GM23338 (cell line): ENCODE data around the gene TNFSF8.

Experiments
- CREB1 ChIP-seq: fragments of 250-450 bp; sonication (Bioruptor Pico); IDR thresholded peaks from 2 replicates; pipeline ENCODE4 v1.5.0; 2020; ENCODE audit warnings: low read depth, mild to moderate bottlenecking, moderate library complexity
- EZH2 ChIP-seq: fragments of 200-600 bp; sonication (generic); IDR thresholded peaks from one replicate; pipeline ENCODE4 v1.8.0; 2017; ENCODE audit warnings: antibody characterized with exemption, mild to moderate bottlenecking, low read depth; ENCODE audit not compliant: unreplicated experiment
- EZH2phosphoT487 ChIP-seq: fragments of 200-600 bp; sonication (generic); IDR thresholded peaks from one replicate; pipeline ENCODE4 v1.8.1; 2018; ENCODE audit warnings: antibody characterized with exemption; ENCODE audit not compliant: unreplicated experiment
- JUNB ChIP-seq: IDR thresholded peaks from one replicate; pipeline ENCODE4 v1.6.1; 2016; ENCODE audit warnings: antibody characterized with exemption; ENCODE audit not compliant: unreplicated experiment
- NANOG ChIP-seq: IDR thresholded peaks from 2 replicates; pipeline ENCODE4 v1.6.1; 2016; ENCODE audit warnings: antibody characterized with exemption, borderline replicate concordance
- POLR2AphosphoS5 ChIP-seq: IDR thresholded peaks from 2 replicates; pipeline ENCODE4 v1.6.1; 2016; ENCODE audit warnings: antibody characterized with exemption, low read depth
- STAT1 ChIP-seq: IDR thresholded peaks from one replicate; pipeline ENCODE4 v1.6.1; 2016; ENCODE audit warnings: antibody characterized with exemption; ENCODE audit not compliant: unreplicated experiment
- TF ChIP-seq, protein P1 (sequence below), 2 experiments: fragments of 200-600 bp in 1 of 2; sonication (generic) in 1 of 2; conservative IDR thresholded peaks; 2 replicates each; pipeline versions ENCODE4 v1.5.1 to v1.6.1; 2016 to 2017; ENCODE audit warnings: antibody characterized with exemption in 2 of 2, low read depth in 2 of 2, mild to moderate bottlenecking in 2 of 2, moderate library complexity in 1 of 2
- TF ChIP-seq, protein P2 (sequence below): IDR thresholded peaks from 2 replicates; pipeline ENCODE4 v1.6.1; 2016; ENCODE audit warnings: antibody characterized with exemption
- TF ChIP-seq, protein P3 (sequence below): IDR thresholded peaks from one replicate; pipeline ENCODE4 v1.6.1; 2018; ENCODE audit warnings: antibody characterized with exemption; ENCODE audit not compliant: unreplicated experiment
- TF ChIP-seq, protein P4 (sequence below): fragments of 250-450 bp; sonication (Bioruptor Pico); IDR thresholded peaks from 2 replicates; pipeline ENCODE4 v1.5.0; 2020; ENCODE audit warnings: mild to moderate bottlenecking, moderate library complexity

DNA sequence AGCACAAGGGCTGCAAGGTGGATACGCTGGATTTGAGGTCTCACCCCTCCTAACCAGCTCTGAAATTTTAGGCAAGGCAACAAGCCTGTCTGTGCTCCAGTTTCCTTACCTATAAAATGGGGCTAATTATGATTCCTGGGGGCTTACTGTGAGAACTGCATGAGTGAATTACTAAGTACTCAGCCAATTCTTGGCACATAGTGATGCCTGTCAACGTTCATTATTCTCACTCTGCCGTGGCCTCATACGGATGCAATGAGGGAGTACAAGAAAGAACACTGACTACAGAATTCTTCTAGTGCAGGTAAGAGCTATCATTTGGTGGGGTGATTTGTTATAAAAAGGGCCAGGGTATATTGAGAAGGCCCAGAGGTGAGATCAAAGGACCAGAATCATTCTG is 16.7 kb downstream of the TNFSF8 start:
- TF ChIP-seq, protein P1, sequence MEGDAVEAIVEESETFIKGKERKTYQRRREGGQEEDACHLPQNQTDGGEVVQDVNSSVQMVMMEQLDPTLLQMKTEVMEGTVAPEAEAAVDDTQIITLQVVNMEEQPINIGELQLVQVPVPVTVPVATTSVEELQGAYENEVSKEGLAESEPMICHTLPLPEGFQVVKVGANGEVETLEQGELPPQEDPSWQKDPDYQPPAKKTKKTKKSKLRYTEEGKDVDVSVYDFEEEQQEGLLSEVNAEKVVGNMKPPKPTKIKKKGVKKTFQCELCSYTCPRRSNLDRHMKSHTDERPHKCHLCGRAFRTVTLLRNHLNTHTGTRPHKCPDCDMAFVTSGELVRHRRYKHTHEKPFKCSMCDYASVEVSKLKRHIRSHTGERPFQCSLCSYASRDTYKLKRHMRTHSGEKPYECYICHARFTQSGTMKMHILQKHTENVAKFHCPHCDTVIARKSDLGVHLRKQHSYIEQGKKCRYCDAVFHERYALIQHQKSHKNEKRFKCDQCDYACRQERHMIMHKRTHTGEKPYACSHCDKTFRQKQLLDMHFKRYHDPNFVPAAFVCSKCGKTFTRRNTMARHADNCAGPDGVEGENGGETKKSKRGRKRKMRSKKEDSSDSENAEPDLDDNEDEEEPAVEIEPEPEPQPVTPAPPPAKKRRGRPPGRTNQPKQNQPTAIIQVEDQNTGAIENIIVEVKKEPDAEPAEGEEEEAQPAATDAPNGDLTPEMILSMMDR (conservative IDR thresholded peaks at IDR 0.05; ENCODE audit: low read depth in 2 of 2), result no peak
- no peak for TF ChIP-seq POLR2AphosphoS5
- TF ChIP-seq EZH2, result no peak
- TF ChIP-seq JUNB, result no peak
- TF ChIP-seq, protein P2, sequence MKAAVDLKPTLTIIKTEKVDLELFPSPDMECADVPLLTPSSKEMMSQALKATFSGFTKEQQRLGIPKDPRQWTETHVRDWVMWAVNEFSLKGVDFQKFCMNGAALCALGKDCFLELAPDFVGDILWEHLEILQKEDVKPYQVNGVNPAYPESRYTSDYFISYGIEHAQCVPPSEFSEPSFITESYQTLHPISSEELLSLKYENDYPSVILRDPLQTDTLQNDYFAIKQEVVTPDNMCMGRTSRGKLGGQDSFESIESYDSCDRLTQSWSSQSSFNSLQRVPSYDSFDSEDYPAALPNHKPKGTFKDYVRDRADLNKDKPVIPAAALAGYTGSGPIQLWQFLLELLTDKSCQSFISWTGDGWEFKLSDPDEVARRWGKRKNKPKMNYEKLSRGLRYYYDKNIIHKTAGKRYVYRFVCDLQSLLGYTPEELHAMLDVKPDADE, result no peak
- TF ChIP-seq CREB1 (CRISPR knock-in tag), result no peak
- no peak for TF ChIP-seq EZH2phosphoT487
- TF ChIP-seq, protein P3, sequence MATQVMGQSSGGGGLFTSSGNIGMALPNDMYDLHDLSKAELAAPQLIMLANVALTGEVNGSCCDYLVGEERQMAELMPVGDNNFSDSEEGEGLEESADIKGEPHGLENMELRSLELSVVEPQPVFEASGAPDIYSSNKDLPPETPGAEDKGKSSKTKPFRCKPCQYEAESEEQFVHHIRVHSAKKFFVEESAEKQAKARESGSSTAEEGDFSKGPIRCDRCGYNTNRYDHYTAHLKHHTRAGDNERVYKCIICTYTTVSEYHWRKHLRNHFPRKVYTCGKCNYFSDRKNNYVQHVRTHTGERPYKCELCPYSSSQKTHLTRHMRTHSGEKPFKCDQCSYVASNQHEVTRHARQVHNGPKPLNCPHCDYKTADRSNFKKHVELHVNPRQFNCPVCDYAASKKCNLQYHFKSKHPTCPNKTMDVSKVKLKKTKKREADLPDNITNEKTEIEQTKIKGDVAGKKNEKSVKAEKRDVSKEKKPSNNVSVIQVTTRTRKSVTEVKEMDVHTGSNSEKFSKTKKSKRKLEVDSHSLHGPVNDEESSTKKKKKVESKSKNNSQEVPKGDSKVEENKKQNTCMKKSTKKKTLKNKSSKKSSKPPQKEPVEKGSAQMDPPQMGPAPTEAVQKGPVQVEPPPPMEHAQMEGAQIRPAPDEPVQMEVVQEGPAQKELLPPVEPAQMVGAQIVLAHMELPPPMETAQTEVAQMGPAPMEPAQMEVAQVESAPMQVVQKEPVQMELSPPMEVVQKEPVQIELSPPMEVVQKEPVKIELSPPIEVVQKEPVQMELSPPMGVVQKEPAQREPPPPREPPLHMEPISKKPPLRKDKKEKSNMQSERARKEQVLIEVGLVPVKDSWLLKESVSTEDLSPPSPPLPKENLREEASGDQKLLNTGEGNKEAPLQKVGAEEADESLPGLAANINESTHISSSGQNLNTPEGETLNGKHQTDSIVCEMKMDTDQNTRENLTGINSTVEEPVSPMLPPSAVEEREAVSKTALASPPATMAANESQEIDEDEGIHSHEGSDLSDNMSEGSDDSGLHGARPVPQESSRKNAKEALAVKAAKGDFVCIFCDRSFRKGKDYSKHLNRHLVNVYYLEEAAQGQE, result no peak
- no peak for TF ChIP-seq STAT1
- TF ChIP-seq NANOG, result no peak
- TF ChIP-seq, protein P4, sequence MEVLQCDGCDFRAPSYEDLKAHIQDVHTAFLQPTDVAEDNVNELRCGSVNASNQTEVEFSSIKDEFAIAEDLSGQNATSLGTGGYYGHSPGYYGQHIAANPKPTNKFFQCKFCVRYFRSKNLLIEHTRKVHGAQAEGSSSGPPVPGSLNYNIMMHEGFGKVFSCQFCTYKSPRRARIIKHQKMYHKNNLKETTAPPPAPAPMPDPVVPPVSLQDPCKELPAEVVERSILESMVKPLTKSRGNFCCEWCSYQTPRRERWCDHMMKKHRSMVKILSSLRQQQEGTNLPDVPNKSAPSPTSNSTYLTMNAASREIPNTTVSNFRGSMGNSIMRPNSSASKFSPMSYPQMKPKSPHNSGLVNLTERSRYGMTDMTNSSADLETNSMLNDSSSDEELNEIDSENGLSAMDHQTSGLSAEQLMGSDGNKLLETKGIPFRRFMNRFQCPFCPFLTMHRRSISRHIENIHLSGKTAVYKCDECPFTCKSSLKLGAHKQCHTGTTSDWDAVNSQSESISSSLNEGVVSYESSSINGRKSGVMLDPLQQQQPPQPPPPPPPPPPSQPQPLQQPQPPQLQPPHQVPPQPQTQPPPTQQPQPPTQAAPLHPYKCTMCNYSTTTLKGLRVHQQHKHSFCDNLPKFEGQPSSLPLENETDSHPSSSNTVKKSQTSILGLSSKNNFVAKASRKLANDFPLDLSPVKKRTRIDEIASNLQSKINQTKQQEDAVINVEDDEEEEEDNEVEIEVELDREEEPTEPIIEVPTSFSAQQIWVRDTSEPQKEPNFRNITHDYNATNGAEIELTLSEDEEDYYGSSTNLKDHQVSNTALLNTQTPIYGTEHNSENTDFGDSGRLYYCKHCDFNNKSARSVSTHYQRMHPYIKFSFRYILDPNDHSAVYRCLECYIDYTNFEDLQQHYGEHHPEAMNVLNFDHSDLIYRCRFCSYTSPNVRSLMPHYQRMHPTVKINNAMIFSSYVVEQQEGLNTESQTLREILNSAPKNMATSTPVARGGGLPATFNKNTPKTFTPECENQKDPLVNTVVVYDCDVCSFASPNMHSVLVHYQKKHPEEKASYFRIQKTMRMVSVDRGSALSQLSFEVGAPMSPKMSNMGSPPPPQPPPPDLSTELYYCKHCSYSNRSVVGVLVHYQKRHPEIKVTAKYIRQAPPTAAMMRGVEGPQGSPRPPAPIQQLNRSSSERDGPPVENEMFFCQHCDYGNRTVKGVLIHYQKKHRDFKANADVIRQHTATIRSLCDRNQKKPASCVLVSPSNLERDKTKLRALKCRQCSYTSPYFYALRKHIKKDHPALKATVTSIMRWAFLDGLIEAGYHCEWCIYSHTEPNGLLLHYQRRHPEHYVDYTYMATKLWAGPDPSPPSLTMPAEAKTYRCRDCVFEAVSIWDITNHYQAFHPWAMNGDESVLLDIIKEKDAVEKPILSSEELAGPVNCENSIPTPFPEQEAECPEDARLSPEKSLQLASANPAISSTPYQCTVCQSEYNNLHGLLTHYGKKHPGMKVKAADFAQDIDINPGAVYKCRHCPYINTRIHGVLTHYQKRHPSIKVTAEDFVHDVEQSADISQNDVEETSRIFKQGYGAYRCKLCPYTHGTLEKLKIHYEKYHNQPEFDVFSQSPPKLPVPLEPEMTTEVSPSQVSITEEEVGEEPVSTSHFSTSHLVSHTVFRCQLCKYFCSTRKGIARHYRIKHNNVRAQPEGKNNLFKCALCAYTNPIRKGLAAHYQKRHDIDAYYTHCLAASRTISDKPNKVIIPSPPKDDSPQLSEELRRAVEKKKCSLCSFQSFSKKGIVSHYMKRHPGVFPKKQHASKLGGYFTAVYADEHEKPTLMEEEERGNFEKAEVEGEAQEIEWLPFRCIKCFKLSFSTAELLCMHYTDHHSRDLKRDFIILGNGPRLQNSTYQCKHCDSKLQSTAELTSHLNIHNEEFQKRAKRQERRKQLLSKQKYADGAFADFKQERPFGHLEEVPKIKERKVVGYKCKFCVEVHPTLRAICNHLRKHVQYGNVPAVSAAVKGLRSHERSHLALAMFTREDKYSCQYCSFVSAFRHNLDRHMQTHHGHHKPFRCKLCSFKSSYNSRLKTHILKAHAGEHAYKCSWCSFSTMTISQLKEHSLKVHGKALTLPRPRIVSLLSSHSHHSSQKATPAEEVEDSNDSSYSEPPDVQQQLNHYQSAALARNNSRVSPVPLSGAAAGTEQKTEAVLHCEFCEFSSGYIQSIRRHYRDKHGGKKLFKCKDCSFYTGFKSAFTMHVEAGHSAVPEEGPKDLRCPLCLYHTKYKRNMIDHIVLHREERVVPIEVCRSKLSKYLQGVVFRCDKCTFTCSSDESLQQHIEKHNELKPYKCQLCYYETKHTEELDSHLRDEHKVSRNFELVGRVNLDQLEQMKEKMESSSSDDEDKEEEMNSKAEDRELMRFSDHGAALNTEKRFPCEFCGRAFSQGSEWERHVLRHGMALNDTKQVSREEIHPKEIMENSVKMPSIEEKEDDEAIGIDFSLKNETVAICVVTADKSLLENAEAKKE (CRISPR knock-in tag), result no peak
